DOHH2 (cell line): Measurements from ENCODE around the gene NME8.

Source experiments
- H3F3A ChIP-seq: fragments of 200-600 bp; sonication (generic), shearing (Covaris generic); 2 replicates; pipeline ENCODE4 v1.6.0; 2016; ENCODE audit warnings: antibody characterized with exemption, mild to moderate bottlenecking; ENCODE audit not compliant: control insufficient read depth, insufficient read depth
- H3K27ac ChIP-seq: fragments of 200-600 bp; sonication (generic); 2 replicates; pipeline ENCODE4 v1.5.1; 2014; ENCODE audit warnings: low read depth, mild to moderate bottlenecking, low read length, moderate library complexity
- H3K27me3 ChIP-seq: fragments of 200-600 bp; sonication (generic); 2 replicates; pipeline ENCODE4 v1.6.1; 2014; ENCODE audit warnings: mild to moderate bottlenecking, low read length, mixed read lengths; ENCODE audit not compliant: control insufficient read depth
- H3K36me3 ChIP-seq: fragments of 200-600 bp; sonication (generic); 2 replicates; pipeline ENCODE4 v1.6.1; 2014; ENCODE audit warnings: mild to moderate bottlenecking, low read length, moderate library complexity, mixed read lengths; ENCODE audit not compliant: control insufficient read depth
- H3K4me1 ChIP-seq: fragments of 200-600 bp; sonication (generic); 2 replicates; pipeline ENCODE4 v1.6.1; 2014; ENCODE audit warnings: mild to moderate bottlenecking, low read length, mixed read lengths; ENCODE audit not compliant: control insufficient read depth
- H3K4me2 ChIP-seq: fragments of 200-600 bp; sonication (generic); 2 replicates; pipeline ENCODE4 v1.6.0; 2014; ENCODE audit warnings: mild to moderate bottlenecking, low read length, moderate library complexity
- H3K4me3 ChIP-seq: fragments of 200-600 bp; sonication (generic); 2 replicates; pipeline ENCODE4 v1.5.1; 2014; ENCODE audit warnings: mild to moderate bottlenecking, low read length, mixed read lengths
- H3K79me2 ChIP-seq: fragments of 200-600 bp; sonication (generic); 2 replicates; pipeline ENCODE4 v1.6.1; 2014; ENCODE audit warnings: mild to moderate bottlenecking, low read length, mixed read lengths; ENCODE audit not compliant: control insufficient read depth
- H3K9me2 ChIP-seq: fragments of 200-600 bp; sonication (generic); replicated peaks from 2 replicates; pipeline ENCODE4 v1.6.1; 2014; ENCODE audit warnings: mild to moderate bottlenecking, low read length, mixed read lengths; ENCODE audit not compliant: control insufficient read depth
- H3K9me3 ChIP-seq: fragments of 200-600 bp; sonication (generic); 2 replicates; pipeline ENCODE4 v1.6.1; 2014; ENCODE audit warnings: antibody characterized with exemption, low read length, mixed read lengths; ENCODE audit not compliant: control insufficient read depth, insufficient read depth
- H4K20me1 ChIP-seq: fragments of 200-600 bp; sonication (generic); 2 replicates; pipeline ENCODE4 v1.6.0; 2014; ENCODE audit warnings: low read depth, mild to moderate bottlenecking, antibody characterized with exemption, low read length, moderate library complexity; ENCODE audit not compliant: control insufficient read depth, insufficient read depth
- EZH2phosphoT487 ChIP-seq: fragments of 200-600 bp; sonication (generic); IDR thresholded peaks from 2 replicates; pipeline ENCODE4 v1.6.1; 2017; ENCODE audit warnings: borderline replicate concordance, mild to moderate bottlenecking, antibody characterized with exemption, low read length, moderate library complexity, mixed read lengths
- TF ChIP-seq, protein P1 (sequence below): fragments of 200-600 bp; sonication (generic); IDR thresholded peaks from one replicate; pipeline ENCODE4 v1.5.1; 2014; ENCODE audit warnings: antibody characterized with exemption, mild to moderate bottlenecking, low read depth, low read length; ENCODE audit not compliant: poor library complexity, severe bottlenecking

Gene NME8

DNA sequence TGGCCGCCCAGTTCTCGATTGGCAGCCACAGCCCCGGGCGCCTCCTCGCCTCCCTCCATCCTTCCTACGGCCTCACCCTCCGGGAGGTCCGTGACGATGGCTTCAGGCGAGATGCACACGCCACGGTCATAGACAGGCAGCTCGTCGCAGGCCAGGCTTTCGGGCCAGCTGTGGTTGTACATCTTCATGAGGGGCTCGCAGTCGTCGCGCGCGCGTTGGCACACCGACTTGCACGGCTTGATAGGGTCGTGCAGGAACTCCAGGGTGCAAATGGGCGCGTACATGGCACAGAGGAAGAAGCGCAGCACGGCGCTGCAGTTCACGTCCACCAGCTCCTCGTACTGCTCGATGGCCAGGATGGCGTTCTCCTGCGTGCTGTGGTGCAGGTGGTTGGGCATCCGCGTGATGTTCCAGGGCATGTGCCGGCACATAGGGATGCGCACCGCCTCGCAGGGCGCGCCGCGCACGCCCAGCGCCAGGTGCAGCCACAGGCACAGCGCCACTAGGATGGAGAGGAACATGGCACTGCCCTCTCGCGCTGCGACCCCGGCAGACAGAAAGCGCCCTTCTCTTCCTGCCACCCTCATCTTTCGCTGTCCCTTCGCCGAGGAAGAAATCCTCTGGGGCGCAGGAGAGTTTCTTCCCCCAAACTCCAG lies 67.7 kb downstream of the NME8 start:
- no peak for TF ChIP-seq EZH2phosphoT487
- TF ChIP-seq, protein P1, sequence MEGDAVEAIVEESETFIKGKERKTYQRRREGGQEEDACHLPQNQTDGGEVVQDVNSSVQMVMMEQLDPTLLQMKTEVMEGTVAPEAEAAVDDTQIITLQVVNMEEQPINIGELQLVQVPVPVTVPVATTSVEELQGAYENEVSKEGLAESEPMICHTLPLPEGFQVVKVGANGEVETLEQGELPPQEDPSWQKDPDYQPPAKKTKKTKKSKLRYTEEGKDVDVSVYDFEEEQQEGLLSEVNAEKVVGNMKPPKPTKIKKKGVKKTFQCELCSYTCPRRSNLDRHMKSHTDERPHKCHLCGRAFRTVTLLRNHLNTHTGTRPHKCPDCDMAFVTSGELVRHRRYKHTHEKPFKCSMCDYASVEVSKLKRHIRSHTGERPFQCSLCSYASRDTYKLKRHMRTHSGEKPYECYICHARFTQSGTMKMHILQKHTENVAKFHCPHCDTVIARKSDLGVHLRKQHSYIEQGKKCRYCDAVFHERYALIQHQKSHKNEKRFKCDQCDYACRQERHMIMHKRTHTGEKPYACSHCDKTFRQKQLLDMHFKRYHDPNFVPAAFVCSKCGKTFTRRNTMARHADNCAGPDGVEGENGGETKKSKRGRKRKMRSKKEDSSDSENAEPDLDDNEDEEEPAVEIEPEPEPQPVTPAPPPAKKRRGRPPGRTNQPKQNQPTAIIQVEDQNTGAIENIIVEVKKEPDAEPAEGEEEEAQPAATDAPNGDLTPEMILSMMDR = no peak
- H3K27ac ChIP-seq = no peak overlapping the region
- no peaks in the 10 kb centered on the region for H4K20me1 ChIP-seq
- no peaks in the 10 kb centered on the region for H3F3A ChIP-seq
- H3K79me2 ChIP-seq = no peaks in the 10 kb centered on the region
- peaks cover 3% of the 10 kb centered on the region; the same call in 1 of the 2 replicates for H3K9me3 ChIP-seq
- H3K36me3 ChIP-seq = no peaks in the 10 kb centered on the region
- H3K9me2 ChIP-seq = no peaks in the 10 kb centered on the region
- no peaks in the 10 kb centered on the region for H3K4me1 ChIP-seq
- peaks cover 17% of the 10 kb centered on the region; the same call in 1 of the 2 replicates for H3K27me3 ChIP-seq
- no peak overlapping the region for H3K4me3 ChIP-seq
- H3K4me2 ChIP-seq = no peak overlapping the region

DNA sequence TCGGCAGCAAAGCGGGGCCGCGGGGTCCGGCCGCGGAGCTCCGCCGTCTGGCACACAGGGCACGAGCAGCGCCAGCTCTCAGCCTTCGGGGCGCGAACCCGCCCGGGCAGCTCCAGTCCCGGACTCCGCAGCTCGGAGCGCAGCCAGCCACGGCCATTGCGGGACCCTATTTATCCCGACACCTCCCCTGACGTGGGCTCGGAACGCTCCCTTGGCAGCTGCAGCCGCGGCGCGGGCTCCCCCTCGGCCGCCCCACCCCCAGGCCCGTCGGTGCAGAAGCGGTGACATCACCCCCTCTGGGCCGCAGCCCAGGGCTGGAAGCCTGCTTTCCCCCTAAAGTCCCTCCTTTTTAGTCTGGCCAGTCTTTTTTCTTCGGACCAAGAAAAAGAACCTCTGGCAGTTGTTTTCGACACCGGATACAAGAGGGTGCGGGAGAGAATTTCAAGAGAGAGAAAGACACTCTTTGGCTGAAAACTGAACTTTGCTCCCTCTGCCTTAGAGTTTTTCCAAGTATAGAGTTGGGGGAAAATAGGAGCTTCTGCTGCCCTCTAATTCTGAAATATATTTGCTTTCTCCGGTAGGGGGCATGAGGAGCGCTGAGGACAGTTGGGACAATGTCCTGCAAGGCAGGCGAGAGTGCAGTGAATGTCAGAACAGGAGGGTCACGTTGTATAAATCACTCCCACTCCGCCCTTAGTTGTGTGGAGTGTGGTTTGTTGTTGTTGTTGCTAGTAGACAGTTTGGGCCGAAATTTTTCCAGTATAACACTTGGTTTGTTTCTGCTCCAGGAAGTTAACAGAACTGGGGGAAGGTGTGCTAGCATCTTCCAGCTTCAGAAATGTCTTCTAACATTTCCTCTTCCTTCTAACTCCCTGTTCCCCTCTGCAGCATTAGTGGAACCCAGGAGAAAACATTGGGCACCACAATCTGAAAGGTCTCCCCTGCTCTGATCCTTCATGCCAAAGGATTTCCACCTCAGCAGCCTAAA lies 68.6 kb downstream of the NME8 start, which contains the start of gene SFRP4:
Gene SFRP4, minus strand, starts transcription at position 145 of the 988 bp plus-strand sequence. CDS start 280 bp downstream, outside the sequence.
- TF ChIP-seq, protein P1 = peak; percentile 82
- TF ChIP-seq EZH2phosphoT487 = no peak
- no peak within 1 kb of the TSS for H3K4me3 ChIP-seq
- no peaks in the 10 kb centered on the region for H3K9me2 ChIP-seq
- H3K4me1 ChIP-seq = no peaks in the 10 kb centered on the region
- no peaks in the 10 kb centered on the region for H4K20me1 ChIP-seq
- H3K36me3 ChIP-seq = no peaks in the 10 kb centered on the region
- no peak within 1 kb of the TSS for H3K27ac ChIP-seq
- H3K4me2 ChIP-seq = no peak within 1 kb of the TSS
- peaks cover 18% of the 10 kb centered on the region; the same call in 1 of the 2 replicates for H3K27me3 ChIP-seq
- no peaks in the 10 kb centered on the region for H3F3A ChIP-seq
- H3K9me3 ChIP-seq = peaks cover 4% of the 10 kb centered on the region; the same call in 1 of the 2 replicates
- H3K79me2 ChIP-seq = no peaks in the 10 kb centered on the region

DNA sequence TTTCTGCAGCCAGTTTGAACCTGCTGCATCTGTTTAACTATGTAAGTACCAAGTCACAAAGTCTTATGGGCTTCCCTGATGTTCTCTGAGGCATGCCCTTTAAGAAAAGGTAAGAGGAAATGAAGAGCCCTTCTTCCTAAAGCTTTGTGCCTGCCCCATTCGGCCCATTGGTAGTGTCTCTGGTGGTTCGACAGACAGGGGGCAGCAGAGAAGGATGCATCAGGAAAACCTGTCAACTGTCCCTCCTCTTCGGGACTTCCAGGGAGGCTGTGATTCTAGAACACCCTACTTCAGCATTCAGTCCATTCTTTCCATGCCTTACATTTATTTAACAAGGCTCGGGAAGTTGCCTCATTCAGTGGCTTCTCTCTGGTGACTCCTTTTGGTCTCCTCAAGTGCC lies 70.1 kb downstream of the NME8 start:
- H3K27ac ChIP-seq = no peak overlapping the region
- H4K20me1 ChIP-seq = no peaks in the 10 kb centered on the region
- H3K36me3 ChIP-seq = no peaks in the 10 kb centered on the region
- H3K4me2 ChIP-seq = no peak overlapping the region
- no peaks in the 10 kb centered on the region for H3K4me1 ChIP-seq
- TF ChIP-seq EZH2phosphoT487 = no peak
- TF ChIP-seq, protein P1 = no peak
- no peaks in the 10 kb centered on the region for H3K9me2 ChIP-seq
- H3K27me3 ChIP-seq = peaks cover 18% of the 10 kb centered on the region; the same call in 1 of the 2 replicates
- no peaks in the 10 kb centered on the region for H3F3A ChIP-seq
- H3K4me3 ChIP-seq = no peak overlapping the region
- H3K9me3 ChIP-seq = peaks cover 4% of the 10 kb centered on the region; the same call in 1 of the 2 replicates
- H3K79me2 ChIP-seq = no peaks in the 10 kb centered on the region
